DMS153 (cell line): ENCODE measurements around the gene ZNF316.

Experiments used
- DNase-seq: peaks from one replicate; lab custom pipeline; 2025; lab: John Stamatoyannopoulos, UW

The ZNF316 gene

GRCh38 chr7:6691609-6692106, 54.5 kb downstream of the ZNF316 start:
- peak; percentile 21 for DNase-seq

GRCh38 chr7:6700793-6701192, 63.7 kb downstream of the ZNF316 start:
- no peak for DNase-seq

- no peak for DNase-seq
These were observed 64.7 kb downstream of the ZNF316 start for GRCh38 chr7:6701860-6702259.
